GM18511 (cell line): ENCODE results near the gene GALNT9.
"Not testable (repeated sequence)": the region's sequence is repeated elsewhere in the genome, so short reads cannot be mapped to it uniquely, and the experiment has no call there.

Source experiments
- ATAC-seq: cut with Tn5 transposase; IDR thresholded peaks from one replicate; pipeline ENCODE4 v1.9.1; 2021; ENCODE audit warnings: mild to moderate bottlenecking, moderate library complexity; ENCODE audit not compliant: unreplicated experiment

The GALNT9 gene

GRCh38 chr12:132267873-132268272, 61.5 kb downstream of the GALNT9 start:
- no peak for ATAC-seq

GRCh38 chr12:132266802-132267201, 62.6 kb downstream of the GALNT9 start:
- no peak for ATAC-seq

- no peak for ATAC-seq
Measured at GRCh38 chr12:132266370-132266769, 63.0 kb downstream of the GALNT9 start.

- ATAC-seq, result not testable (repeated sequence)
Measured at GRCh38 chr12:132265822-132266221, 63.6 kb downstream of the GALNT9 start.

DNA sequence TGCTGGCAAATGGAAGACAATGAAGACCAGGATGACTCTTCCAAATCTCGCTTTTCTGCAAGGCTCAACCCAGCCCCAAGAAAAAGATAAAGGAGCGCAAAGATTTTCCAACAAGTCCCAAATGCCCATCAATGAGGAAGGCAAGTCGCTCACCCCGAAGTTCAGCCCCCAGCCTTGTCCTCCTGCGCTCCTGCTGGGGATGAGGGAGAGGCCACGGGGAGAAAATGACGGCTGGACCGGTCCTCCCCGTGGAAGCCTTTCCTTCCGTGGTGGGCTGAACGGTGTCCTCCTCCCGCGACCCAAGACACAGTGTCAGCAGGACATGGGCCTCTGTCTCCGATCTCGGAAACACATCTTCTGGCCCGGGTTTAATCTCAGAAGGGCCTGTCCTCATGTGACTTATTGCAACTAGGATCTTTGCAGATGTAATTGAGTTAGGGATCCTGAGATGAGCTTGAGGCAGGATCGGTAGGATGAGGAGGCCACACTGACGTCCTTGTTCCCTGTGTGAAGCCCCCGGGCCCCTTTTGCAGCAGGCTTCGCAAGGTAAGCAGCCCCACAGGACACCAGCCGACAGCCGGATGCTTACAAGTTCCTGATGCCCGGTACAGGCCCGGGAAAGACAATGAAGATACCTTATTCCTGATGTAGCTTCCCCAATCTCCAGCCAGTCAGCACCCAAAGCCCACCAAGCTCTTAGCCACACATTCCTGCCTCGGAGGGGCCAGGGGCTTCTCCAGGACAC, 64.2 kb downstream of the GALNT9 start:
- no peak for ATAC-seq

GRCh38 chr12:132264086-132265010, 65.0 kb downstream of the GALNT9 start:
- ATAC-seq, result no peak

- no peak for ATAC-seq
Measured at GRCh38 chr12:132263451-132264049, 65.8 kb downstream of the GALNT9 start.

DNA sequence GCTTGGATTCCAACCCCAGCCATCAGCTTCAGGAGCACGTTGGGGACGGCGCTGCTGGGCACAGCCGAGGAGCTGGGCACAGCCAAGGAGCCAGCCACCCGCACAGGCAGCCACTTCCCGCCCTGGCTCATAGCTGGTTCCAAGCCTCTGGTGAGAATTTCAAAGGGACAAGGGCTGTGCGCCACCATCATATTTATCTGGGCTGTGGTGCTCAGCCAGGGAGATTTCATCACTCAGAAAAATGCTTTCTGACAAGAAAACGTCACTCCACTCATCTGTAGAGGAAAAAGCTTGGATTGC, 66.4 kb downstream of the GALNT9 start:
- ATAC-seq, result no peak

DNA sequence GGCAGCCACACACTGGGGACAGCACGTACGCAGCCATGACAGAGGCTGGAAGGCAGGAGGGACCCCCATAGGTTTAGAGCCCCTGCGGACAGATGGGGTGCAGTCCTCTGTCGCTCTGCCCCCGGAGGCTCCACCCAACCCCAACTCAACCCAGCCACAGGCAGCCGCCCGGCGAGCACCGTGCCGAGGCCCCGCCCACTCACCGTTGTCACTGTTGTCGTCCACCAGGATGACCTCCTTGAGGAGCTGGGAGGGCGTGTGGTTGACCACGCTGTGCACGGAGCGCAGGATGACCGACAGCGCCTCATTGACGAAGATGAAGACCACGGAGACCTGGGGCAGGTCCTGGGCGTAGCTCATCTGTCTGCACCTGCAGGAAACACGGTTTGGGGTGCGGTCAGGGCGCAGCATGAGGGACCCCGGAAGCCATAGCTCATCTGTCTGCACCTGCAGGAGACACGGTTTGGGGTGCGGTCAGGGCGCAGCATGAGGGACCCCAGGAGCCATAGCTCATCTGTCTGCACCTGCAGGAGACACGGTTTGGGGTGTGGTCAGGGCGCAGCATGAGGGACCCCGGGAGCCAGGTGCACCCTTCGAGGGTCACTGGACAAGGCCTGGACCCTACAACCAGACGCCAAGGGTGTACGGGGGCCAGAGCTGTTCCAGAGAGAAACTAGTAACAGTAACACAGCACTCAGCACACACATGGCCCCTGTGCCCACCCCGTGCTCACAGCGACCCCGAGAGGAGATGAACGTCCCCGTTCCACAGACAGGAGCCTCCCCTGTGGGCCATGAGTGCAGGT, 66.9 kb downstream of the GALNT9 start:
- no peak for ATAC-seq

DNA sequence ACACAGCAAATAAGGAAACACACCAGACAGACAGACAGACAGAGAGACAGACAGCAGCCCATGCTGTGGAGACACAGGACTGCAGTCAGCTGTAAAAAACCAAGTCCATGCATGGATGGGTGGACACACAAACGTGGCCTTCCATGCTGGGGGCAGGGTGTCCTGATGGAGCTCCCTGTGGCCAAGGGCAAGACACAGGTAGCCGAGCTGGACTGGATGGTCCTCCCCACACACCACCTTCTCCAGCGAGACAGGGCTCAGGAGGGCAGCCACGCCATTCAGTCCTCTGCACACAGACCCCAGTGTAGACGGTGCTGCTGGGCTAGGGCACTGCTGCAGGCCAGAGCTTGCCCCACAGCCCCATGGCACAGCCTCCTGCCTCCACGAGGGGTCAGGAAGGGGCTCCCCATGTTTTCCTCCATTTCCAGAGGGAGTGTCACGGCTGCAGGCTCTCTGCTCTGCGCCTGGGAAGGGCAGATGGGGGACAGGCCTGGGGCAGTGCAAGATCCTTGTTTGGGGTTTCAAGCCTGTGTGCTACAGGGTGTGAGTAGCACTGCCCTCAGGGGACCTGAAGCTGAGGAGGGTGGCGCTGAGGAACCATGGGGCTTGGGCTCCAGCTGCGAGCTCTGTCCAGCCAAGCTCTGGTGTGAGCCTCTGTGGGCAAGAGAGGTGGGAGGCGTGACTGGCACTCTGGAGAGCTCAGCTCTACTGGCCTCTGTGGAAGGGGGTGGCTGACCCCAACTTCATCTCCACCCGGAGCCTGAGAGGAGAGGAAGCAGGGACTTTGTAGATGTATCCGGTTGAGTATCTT, 67.9 kb downstream of the GALNT9 start:
- ATAC-seq, result no peak

- no peak for ATAC-seq
Measured at GRCh38 chr12:132260721-132261120, 68.7 kb downstream of the GALNT9 start.

DNA sequence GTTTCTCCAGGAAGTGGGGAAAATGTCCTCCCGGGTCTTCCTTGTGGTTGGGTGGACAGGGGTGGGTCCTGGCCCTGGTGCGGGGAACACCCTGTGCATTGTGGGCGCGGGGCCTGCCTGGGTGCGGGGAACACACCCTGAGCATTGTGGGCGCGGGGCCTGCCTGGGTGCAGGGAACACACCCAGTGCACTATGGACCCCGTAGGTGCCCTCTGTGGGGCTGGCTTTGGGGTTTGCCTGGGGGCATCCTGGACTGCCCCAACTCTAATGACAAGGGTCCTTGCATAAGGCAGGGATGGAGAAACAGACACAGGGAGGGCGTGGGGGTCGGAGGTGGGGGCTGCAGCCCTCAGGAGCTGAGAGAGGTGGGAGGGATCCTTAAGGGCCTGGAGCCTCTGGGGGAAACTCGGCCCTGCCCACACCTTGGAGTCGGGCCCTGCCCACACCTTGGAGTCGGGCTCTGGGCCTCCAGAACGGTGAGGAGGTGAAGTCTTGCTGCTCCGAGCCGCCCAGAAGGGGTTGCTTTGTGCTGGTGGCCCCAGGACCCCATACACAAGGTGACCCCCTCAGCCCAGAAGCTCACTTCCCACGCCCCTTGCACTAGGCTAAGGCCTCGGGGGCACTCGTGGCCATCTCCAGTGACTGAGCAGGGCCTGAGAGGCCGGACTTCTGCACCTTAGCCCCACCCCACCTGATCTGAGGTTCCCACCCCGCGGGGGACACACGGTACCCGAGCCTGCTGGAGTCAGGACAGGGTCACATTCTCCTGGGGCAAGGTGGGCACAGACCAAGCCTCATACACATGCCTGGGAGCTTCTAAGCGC, 69.3 kb downstream of the GALNT9 start:
- no peak for ATAC-seq

DNA sequence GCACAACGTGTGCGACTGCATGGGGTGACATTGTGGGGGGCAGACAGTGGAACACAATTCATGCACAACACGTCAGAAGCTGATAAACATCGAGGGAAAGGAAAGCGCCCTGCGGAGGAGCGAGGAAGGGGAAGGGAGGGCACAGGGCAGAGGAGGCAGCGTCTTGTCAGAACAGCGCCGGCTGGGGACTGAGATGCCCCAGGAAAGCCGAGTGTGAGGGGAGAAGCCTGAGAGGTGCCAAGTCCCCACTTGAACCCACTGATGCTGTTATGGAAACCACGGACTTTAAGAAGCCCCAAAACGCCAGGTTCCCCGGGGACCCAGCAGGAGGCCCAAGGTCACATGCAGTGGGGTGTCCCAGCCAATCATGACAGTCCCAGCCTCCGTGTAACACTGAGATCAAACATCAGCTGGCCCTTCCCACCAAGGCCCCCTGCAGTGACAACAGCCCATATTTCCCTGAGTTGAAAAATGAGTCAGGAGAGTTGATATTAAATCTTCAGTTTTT, 70.0 kb downstream of the GALNT9 start:
- ATAC-seq, result no peak

- no peak for ATAC-seq
Measured at GRCh38 chr12:132258543-132258942, 70.8 kb downstream of the GALNT9 start.

DNA sequence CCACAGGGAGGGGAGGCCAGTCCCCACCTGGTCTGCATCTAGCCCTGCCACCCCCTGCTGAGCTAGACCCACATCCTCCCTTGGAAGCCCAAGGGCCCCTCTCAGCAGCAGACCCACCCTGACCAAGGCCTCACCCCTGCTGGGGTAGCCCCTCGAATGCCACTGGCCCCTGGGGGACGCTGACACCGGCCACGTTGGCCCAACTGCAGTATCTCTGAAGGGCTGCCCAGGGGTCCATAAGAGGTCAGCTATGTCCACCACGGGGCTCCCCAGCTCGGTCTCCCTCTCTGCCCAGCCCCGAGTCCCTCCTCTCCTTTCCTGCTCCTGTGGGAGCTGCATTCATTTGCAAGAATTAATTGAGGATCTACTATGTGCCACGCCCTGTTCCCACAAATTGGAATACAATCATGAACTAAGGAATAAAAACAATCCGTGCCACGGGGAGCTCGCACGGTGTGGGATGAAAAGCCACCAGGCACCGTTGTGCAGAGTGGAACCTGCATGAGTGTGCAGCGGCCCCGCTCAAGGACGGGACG, 71.4 kb downstream of the GALNT9 start:
- ATAC-seq, result no peak

GRCh38 chr12:132257206-132257954, 72.0 kb downstream of the GALNT9 start:
- ATAC-seq, result no peak

- ATAC-seq, result no peak
Measured at GRCh38 chr12:132256646-132257045, 72.7 kb downstream of the GALNT9 start.

DNA sequence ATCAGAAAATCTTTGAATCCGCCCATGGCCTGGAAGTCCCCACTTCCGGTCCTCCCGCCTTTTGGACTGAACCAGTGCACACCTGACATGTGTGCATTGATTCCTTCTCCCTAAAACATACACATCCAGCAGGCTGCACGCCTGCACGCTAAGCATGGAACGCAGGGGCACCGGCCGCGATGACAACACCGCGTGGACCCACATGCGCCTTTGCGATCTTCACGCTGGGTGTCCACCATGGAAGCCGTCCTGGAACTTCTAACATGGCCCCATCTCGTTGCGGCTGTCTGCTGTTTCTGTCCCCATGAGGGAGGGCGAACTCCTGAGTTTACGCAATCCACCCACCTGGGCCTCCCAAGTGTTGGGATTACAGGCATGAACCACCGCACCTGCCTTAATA, 73.7 kb downstream of the GALNT9 start:
- ATAC-seq, result no peak
